ENCODE results near the gene HTD2. TPM values are rescaled to one million over a fixed set of nuclear protein-coding genes. Genes with fewer than 3 reads are reported as not detected.

HTD2 gene
- total RNA-seq, 1 experiment from 2014 or later: 19.6 TPM

DNA sequence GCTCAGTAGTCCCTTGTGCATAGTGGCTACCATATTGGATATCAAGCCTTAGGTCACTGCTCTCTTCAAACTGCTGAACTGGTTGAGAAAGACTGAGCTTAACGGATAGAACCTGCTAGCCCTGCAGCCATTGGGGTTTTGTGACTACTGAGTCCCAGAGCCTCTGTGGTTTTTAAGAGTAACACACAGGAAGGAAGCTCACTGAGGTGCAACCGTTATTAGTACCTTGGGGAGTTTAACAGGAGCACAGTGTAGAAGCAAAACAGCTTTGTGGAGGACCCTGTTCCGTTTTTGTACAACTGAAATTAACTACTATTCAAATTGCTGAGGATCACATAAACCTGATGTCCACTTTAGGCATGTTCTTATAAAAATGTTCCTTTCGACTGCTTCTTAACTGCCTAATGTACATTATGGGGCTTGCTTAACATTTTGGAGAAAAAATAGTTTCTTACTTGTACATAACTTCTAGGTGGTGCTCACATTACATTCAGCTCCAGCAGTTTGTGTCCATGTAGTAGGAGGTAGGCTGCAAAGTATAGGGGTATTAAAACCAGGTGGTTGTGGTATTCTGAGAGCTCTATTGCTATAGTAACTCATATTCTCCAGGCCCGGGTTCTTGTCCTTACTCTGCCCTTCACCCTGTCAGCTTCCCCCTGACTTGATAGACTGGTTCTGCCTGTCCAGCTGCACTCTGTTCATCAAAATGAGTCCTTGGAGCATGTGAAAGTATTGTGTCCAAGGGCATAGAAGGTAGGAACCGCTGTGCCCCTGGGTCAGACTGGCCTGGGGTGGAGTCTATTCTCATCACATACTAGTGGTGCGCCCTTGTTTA, 43.7 kb downstream of the HTD2 start:
- in situ Hi-C loops (cut with HindIII; ENCODE audit: low sequenced_read_pairs): no loop called here
- DNase-seq (ENCODE audit: low spot score): no peak

DNA sequence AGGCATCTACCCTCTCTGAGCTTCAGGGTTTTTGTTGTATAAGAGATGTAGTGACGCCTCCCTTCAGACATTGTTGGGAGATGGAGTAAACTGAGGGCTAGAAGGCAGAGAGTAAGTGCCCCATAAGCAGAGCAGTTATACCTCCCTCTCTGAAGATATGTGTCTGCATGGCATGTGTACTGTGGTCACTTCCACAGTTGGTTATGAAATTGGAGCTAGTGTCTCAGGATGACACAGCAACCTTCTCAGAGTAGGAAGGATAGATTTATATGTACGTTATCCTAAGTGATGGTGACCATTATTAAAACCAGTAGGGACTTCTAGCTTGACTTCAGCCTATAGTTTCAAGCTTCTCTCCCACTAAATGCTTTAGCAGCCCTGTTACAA, 44.3 kb downstream of the HTD2 start:
- DNase-seq (ENCODE audit: low spot score): no peak
- in situ Hi-C loops (cut with HindIII; ENCODE audit: low sequenced_read_pairs): no loop called here

DNA sequence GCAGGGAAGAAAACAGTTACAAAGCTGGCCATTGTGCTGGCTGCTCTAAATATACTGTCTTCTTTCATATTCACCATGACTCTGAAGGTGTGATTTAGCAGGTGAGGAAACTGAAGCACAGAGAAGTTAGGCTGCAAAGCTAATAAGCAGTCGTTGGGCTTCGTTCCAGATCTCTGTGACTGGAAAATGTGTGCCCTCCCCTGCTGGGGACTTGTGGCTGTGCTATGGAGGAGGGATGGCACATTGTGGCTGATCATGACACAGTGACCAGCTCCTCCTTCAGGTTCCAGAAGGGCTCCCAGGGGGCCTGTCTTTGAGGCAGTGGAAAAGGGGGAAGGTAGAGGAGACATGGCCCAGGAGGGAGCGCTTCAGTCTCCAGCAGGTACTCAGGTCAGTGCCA, 45.6 kb downstream of the HTD2 start:
- peak; percentile 38 for DNase-seq (ENCODE audit: low spot score)
- in situ Hi-C loops (cut with HindIII; ENCODE audit: low sequenced_read_pairs): no loop called here

DNA sequence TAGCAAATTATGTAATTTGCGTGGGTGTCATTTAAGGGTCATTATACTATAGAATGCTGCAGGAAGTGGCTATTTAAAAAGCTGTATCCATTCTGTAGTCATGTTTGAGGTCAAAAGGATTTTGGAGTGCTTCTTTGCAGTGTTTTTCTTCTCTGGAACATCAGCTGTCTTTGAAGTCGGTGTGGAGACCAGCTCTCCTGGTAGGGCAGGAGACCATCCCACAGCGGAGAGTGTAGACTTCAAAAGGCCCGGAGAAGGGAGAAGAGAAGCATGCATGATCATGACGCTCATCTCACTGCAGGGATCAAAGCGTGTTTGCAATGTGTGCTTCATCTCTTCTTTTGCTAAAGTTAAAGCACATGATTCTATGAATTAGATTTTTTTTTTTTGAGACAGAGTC, 46.3 kb downstream of the HTD2 start:
- DNase-seq (ENCODE audit: low spot score): no peak
- in situ Hi-C loops (cut with HindIII; ENCODE audit: low sequenced_read_pairs): no loop called here

DNA sequence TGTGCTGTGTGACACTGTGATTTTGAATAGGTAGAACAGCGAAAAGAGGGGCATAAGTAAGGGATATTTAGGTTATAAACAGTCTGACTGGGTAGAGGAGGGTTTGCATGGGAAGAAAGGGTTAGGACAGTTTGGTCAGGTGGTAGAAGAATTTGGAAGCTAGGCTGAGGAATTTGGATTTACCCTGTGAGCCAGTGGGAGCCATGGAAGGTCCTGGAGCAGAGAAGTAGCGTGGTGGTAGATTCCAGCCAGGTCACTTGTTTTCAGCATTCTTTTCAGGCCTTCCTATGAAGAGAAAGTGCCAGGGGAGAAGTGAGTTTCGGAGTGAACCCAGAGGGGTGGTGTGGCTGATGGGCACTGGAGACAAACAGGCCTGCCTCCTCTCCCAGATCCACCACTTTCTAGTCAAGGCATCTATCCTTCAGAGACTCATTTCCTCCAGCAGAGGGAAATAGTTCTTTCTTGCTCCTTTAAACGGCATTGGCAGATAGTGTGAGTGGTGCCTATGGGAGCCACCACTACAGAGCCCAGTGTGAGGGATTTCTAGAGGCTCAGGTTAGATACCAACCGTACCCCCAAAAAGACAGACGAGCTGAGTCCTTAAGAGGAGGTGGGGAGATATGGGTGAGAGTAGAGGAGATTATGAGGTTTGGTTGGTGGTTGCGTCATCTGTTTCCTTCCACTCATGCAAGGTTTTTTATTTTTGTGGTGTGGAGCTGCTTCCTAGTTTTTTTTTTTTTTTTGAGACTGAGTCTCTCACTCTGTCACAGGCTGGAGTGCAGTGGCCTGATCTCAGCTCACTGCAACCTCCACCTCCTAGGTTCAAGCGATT, 47.6 kb downstream of the HTD2 start:
- DNase-seq (ENCODE audit: low spot score): no peak
- in situ Hi-C loops (cut with HindIII; ENCODE audit: low sequenced_read_pairs): no loop called here

DNA sequence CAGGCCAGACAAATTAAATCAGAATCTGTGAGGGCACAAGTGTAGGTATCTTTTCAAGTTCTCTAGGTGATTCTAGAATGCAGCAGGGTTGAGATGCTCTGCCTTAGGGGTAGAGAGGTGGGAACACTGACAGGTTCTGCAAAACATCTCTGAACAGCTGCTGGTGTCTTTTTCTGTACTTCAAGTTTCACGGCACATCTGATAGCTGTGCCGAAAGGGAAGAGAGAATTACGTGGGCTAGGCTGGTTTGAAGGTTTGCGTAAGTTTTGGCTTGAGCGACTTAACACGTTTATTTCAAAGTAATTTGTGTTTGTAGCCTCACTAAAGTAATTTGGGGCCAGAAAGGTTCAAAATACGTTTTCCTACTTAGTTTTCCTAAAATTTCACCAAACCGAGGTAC, 48.9 kb downstream of the HTD2 start:
- in situ Hi-C loops (cut with HindIII; ENCODE audit: low sequenced_read_pairs): no loop called here

DNA sequence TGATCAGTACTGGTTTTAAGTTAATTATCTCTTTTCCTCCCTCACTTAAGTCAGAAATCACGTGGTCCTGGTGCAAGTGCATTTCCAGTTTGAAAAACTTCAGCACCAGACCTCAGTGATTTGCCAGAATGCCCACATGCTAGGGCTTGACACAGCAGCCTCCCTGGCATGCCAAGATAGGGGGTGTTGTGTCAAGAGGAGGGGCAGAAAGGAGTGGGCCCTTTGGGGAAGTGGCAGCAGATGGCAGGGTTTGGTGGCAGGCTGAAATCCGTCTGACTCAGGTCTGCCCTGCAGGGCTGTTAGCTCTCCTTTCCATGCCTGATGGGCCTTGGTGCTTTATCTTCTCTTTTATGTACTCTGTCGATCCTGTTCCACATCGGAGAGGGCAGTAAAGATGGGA, 49.7 kb downstream of the HTD2 start:
- in situ Hi-C loops (cut with HindIII; ENCODE audit: low sequenced_read_pairs): no loop called here
- peak; percentile 45 for DNase-seq (ENCODE audit: low spot score)

More for the DNA sequence above, 48.9 kb downstream of the HTD2 start:
- DNase-seq (ENCODE audit: low spot score): no peak

DNA sequence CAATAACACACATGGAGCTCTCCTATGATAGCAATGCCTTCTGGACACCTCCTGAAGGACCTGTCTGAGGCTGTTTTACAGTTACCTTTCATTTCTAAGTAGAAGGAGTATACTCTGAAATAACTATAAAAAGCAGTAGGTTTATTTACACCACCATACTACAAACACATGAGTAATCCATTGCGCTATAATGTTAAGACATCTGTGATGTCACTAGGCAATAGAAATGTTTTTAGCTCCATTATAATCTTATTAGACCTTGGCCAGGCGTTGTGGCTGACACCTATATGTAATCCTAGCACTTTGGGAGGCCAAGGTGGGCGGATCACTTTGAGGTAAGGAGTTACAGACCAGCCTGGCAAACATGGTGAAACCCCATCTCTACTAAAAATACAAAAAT, 51.1 kb downstream of the HTD2 start:
- in situ Hi-C loops (cut with HindIII; ENCODE audit: low sequenced_read_pairs): no loop called here
- no peak for DNase-seq (ENCODE audit: low spot score)

DNA sequence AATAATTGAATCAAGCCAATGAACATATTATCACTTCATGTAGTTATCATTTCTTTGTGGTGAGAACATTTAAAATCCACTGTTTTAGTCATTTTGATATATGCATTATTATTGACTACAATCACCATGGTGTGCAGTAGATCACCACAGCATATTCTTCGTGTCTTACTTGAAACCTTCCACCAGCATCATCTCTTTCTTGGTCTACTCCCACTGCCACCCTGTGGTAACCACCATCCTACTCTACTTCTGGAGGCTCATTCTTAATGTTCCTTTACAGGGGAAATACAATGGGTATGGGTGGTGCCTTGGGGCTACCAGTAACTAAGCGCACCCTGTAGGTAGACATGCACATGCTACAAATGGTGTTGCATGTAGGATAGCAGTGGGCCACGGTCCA, 51.8 kb downstream of the HTD2 start:
- DNase-seq (ENCODE audit: low spot score): no peak
- in situ Hi-C loops (cut with HindIII; ENCODE audit: low sequenced_read_pairs): no loop called here

DNA sequence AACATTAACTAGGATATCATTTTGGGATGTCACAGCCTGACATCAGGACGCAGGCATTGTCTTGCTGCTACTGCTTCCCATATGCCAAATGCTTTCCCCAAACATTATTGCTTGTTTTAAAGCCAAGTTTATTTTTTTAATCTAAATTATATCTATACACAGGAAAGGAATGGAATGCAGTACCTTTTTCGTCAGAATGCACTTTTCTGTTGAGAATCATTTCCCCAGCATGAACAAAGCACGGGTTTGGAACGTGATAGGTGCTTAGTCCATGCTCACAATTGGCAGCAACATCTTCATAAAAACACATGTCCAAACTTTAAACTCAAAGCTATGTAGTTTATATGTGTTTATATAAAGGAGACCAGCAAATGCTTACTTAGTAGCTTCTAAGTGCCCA, 52.5 kb downstream of the HTD2 start:
- peak; percentile 8 for DNase-seq (ENCODE audit: low spot score)
- in situ Hi-C loops (cut with HindIII; ENCODE audit: low sequenced_read_pairs): no loop called here

DNA sequence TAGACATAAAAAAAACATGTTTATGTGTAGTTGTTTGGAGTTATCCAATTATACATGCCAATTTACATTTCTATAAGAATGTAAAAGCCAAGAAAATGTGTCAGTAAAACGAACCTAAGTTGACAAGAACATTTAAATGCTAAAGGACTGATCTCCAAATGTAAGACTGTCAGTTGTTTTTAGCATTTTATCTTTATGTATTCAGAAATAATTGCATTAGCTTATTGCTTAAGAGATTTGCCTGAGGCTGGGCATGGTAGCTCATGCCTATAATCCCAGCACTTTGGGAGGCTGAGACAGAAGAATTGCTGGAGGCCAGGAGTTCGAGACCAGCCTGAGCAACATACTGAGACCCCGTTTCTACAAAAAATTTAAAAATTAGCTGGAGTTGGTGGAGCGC, 53.3 kb downstream of the HTD2 start:
- in situ Hi-C loops (cut with HindIII; ENCODE audit: low sequenced_read_pairs): no loop called here
- no peak for DNase-seq (ENCODE audit: low spot score)

DNA sequence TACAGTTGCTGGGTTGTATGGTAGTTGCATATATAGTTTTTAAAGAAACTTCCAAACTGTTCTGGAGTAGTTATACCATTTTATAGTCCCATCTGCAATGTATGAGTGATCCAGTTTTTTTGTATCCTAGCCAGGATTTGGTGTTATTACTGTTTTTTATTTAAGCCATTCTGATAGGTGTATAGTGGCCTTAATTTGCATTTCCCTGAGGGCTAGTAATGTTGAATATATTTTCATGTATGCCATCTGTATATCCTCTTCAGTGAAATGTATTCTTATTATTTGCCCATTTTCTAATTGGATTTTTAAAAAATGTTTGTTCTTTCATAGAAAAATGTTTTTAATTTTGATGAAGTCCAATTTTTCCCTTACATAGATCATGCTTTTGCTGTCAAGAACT, 55.5 kb downstream of the HTD2 start:
- in situ Hi-C loops (cut with HindIII; ENCODE audit: low sequenced_read_pairs): no loop called here
- no peak for DNase-seq (ENCODE audit: low spot score)

DNA sequence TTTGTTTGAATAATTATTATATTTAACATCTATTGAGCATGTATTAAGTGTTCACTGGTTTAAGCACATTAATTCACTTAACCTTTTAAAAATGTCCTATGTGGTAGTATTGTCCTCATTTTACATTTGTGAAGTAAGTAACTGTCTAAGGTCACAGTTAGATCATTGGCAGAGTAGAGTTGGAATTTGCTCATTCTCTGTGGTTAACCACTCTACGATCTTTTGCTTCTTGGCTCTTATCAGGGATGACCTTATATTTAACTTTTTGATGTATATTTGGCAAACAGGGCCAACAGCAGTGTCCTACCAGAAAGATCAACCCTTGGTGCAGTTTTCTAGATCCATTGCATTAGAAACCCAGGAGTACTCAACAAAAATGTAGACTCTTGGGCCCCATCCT, 60.4 kb downstream of the HTD2 start:
- in situ Hi-C loops (cut with HindIII; ENCODE audit: low sequenced_read_pairs): no loop called here
- DNase-seq (ENCODE audit: low spot score): no peak

DNA sequence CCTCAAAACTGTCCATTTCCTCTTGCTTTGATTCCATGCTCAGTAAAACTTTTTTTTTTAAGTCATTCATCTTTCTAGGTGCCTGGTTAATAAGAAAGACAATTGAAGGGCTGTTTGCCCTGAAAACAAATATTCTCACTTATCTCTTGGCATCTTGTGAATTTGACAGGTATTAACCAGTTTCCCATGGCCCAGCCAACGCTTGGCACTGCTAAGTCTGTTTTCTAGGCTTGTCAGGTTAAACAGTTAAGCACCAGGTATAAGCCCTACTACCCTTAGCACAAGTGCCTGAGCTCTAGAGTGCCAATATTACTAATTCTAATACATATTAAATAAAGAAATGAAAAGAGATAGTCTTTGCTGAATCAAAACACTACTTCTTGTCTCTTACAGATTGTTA, 62.7 kb downstream of the HTD2 start:
- in situ Hi-C loops (cut with HindIII; ENCODE audit: low sequenced_read_pairs): no loop called here
- no peak for DNase-seq (ENCODE audit: low spot score)

Other genes starting within 250 kb of the HTD2 start
- gene DNASE1L3, start 95.5 kb upstream of the HTD2 start, total RNA-seq (2014; rRNA removed; shearing (Covaris generic)): not detected in 2 replicates
- gene ABHD6, start 68.7 kb upstream of the HTD2 start, total RNA-seq (2014; rRNA removed; shearing (Covaris generic)): 15.0 and 17.2 TPM in 2 replicates
- 17.0 and 25.1 TPM in 2 replicates for gene RPP14, start 275 bp upstream of the HTD2 start, total RNA-seq (2014; rRNA removed; shearing (Covaris generic))
- gene PXK, start 26.4 kb downstream of the HTD2 start, total RNA-seq (2014; rRNA removed; shearing (Covaris generic)): 17.0 and 18.4 TPM in 2 replicates
- 341 and 345 TPM in 2 replicates for gene PDHB, start 127.3 kb downstream of the HTD2 start, total RNA-seq (2014; rRNA removed; shearing (Covaris generic))
- 15.1 and 17.5 TPM in 2 replicates for gene KCTD6, start 185.6 kb downstream of the HTD2 start, total RNA-seq (2014; rRNA removed; shearing (Covaris generic))
- 16.1 and 25.4 TPM in 2 replicates for gene ACOX2, start 230.7 kb downstream of the HTD2 start, total RNA-seq (2014; rRNA removed; shearing (Covaris generic))

All from G401 (cell line).